ENCODE data around the gene MACO1.
"Not testable (repeated sequence)": the region's sequence is repeated elsewhere in the genome, so short reads cannot be mapped to it uniquely, and the experiment has no call there.

MACO1 gene, protein sequence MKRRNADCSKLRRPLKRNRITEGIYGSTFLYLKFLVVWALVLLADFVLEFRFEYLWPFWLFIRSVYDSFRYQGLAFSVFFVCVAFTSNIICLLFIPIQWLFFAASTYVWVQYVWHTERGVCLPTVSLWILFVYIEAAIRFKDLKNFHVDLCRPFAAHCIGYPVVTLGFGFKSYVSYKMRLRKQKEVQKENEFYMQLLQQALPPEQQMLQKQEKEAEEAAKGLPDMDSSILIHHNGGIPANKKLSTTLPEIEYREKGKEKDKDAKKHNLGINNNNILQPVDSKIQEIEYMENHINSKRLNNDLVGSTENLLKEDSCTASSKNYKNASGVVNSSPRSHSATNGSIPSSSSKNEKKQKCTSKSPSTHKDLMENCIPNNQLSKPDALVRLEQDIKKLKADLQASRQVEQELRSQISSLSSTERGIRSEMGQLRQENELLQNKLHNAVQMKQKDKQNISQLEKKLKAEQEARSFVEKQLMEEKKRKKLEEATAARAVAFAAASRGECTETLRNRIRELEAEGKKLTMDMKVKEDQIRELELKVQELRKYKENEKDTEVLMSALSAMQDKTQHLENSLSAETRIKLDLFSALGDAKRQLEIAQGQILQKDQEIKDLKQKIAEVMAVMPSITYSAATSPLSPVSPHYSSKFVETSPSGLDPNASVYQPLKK

DNA sequence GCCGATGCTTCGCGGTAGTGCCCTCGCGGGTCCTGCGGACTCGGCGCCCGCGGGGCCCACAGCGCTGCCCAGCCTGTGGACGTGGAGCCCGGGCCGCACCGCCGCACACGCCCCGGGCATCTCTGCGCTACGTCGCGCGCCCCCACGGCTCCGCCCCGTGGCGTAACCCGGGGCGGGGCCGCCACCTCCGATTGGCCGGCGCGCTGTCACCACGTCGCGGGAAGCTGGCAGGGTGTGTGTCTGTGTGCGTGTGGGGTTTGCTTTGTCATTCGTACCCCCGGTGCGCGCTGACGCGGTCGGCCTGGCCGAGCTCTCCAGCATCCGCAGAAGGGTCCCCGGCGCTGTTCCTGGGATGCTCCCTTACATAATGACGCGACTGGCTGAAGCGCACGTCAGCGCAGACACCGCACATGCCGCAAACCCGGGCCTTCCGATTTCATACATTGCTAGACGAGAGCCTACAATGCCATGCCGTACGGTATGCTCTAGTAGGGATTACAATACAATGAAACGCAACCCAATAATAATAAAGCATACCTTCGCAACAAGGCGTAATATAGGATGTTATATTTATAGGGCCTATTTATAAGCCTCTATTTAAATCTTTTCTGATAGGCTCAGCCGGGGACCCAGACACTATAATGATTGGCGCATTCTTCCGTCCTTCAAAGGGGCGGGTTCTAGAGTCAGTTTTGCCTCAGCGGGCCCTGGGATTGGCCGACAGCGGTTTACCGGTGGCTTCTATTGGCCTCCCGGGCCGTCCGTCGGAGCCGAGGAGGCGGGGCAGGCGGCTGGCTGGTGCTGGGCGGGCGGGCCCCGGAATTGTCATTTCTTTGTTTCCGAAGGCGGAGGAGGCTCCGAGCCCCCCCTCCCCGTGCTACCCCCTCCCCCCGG, at the start of gene MACO1:
Gene MACO1, plus strand, starts transcription at position 825 of the 894 bp plus-strand sequence. CDS start 202 bp downstream, outside the sequence.
- peak; percentile 92 for DNase-seq (ENCODE audit: low read depth)

DNA sequence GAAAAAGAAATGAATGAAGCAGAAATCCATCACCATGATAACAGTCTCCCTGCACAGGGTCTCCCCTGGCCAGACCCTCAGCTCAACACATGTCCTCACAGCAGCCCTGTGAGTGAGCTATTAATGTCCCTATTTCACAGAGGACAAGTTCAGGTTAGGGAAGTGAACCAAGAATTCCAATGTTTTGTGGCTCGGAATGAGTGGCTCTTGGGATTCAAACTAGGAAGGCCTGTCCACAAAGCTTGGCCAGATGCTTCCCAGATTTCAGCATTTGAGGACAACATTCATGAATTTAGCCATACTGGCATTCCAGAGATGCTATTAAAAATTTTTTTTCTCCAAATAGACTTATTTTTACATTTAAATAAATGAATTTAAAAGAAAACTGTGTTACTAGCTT, 48.2 kb upstream of the MACO1 start:
- not testable (repeated sequence) for DNase-seq (ENCODE audit: low read depth)

DNA sequence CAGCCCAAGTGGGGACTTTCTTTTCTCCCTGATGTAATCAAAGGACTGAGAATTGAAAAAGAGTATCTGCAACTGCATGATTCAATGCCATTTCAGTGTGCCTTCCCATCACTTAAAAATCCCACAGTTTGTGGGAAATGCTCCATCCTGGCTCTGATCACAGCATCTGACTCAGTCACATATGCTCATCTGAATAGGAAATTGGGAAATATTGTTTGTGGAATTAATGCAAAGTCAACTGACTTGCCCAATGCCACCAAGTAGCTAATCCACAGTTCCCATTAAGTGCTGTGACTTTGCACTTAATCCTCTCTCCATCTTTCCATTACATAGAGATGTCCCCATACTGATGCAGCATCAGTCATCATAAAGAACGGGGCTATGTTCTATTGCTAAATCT, 47.6 kb upstream of the MACO1 start:
- peak; percentile 61 for DNase-seq (ENCODE audit: low read depth)

DNA sequence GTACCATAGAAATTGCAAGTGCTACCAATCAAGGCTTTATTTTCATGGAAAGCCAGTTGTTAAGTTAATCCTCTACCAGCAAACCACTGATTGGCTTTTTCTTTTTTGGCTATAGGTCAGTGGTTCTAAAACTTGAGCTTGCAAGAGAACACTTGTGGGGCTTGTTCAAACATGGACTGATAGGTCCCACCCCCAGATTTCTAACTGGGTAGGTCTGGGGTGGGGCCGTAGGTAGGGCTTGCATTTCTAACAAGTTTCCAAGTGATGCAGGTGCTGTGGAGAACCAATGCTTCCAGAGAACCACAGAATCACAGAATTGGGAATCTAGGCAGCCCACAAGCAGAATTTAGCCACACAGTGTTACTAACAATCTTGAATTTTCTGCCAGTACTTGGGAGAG, 46.8 kb upstream of the MACO1 start:
- not testable (repeated sequence) for DNase-seq (ENCODE audit: low read depth)

DNA sequence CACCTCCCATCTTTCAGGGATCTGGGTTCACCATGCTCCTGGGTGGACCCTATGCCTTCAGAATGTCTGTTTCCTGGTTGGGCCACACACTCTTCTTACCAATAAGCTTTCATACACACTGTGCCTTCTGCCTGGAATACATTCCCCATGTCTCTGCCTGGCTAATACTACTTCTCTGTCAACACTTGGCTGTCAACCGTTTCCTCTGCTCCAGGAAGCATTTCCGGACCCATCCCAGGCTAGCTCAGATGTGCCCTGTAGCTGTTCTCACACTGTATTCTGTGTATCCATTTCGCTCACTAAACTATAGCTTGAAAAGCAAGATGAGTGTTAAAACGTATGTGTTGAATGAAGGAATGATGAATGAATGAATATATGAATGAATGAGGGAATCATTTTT, 43.6 kb upstream of the MACO1 start:
- not testable (repeated sequence) for DNase-seq (ENCODE audit: low read depth)

DNA sequence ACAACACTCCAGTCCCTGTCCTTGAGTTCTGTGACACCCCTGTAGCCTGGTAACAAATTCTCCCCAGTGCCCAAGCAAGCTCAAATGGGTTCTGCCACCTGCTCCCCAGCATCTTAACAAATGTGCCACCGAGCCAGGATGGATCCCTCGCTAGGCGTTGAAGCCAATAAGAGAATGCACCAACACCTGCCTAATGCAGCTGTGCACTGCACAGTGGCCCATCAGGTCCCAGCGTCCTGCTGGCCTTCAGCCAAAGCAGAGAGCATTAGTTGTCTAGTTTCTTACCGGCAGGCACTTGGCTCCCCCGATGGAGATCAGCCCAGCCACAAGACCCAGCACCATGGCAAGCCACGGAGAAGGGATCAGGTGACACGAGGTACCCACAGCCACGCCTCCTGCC, 42.0 kb upstream of the MACO1 start:
- not testable (repeated sequence) for DNase-seq (ENCODE audit: low read depth)

DNA sequence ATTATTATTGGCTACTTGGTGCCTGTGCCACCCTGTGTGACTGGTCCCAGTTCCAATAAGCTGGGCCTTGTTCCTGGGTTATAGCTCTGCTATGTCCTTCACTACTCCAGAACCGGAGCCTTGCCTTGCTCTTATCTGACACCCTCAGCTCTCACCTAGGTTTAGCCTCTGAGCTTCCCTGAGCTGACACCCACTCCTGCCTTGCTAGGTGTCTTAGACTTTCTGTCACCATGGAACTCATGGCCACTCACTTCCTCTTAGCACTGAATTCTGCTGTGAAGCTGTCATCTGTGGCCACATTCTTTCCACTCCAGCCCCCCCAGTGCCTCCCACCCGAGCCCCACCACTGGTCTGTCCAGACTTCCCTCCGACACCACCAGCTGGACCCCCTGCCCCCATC, 41.0 kb upstream of the MACO1 start:
- DNase-seq (ENCODE audit: low read depth) = not testable (repeated sequence)

DNA sequence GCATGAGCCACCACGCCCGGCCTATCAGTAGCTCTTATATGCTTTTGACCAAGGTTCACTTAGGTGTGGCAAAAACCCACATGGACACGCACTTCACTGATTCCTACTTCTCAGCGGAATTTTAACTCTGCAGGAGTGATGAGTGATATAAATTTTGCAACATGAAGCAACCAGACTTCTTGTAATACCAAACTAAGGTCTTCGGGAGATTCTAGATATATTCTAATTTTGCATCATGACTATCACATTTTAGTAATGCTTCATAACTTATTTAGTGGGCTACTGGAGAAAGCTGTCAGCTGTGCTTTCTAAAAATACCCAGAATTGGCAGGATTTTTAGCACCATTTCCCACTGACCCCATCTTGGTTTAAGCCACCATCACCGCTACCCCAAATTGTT, 37.9 kb upstream of the MACO1 start:
- no peak for DNase-seq (ENCODE audit: low read depth)

DNA sequence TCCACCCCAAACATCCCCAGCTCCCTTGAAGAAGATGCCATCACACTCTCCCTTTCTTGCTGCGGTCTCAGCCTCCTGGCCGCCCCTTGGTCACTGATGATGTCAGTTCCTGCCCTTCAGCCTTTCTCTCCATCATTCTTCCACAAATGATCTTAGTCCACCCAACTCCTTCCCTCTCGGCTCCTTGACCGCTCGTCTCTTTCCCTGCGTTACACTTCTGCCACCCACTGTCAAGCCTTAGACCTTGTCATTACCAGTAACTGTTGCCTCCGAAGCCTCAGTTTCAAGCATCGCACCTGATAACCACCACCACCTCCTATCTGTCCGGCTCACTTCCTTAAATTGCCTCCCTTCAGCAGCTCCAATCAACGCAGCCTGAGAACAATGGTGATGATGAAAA, 33.1 kb upstream of the MACO1 start:
- DNase-seq (ENCODE audit: low read depth) = not testable (repeated sequence)

DNA sequence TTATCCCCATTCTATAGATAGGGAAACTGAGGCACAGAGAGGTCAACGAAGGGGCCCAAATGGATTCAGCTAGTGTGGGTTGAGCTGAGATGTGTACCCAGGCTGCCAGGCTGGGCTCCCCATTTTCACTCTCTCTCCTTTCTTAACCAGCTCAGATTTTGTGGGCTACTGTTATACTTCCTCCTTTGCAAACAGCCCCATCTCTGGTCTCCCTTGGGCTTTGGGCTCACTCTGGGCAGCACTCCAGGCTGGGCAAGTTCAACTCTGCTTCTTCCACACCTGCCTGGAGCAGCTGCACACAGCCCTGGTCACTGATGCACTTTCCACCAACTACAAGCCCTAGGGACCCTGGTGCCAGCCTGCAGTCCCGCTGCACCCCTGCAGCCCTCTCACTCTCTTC, 32.6 kb upstream of the MACO1 start:
- DNase-seq (ENCODE audit: low read depth) = not testable (repeated sequence)

DNA sequence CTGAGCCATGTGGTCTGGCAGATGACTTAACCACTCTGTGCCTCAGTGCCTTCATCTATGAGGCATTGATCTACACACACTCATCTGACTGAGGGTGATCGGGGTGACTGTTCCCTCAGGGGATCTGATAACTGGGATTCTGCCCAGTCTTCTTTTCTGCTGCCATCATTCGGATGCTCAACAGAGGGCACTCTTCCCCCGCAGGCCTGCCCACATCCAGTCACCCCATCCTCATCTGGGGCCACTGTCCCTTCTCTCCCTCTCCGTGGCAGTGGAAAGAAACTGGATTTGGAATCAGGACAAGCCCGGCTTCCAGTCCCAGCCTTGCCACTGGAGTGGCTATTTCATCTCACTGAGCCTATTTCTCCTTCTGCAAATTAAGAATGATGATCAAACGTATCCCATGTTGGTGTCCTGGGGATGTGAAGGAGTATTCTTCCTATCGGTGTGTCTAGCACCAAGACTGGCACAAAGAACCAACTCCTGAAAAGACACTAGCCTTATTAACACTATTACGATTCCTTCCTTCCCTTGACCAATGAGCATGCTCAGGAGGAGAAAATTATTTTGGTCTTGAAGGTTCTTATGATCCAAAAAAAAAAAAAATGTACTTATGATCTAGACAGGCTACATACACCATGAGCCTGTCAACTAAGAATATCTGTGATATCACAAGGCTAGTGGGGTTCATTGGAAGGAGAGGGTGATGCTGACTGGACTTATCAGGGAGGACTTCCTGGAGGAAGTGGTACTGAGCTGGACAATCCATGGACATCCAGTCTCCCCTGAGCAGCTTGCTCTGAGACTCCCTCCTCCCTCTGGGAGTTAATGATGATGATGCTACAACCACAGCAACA, 27.5 kb upstream of the MACO1 start:
- not testable (repeated sequence) for DNase-seq (ENCODE audit: low read depth)

DNA sequence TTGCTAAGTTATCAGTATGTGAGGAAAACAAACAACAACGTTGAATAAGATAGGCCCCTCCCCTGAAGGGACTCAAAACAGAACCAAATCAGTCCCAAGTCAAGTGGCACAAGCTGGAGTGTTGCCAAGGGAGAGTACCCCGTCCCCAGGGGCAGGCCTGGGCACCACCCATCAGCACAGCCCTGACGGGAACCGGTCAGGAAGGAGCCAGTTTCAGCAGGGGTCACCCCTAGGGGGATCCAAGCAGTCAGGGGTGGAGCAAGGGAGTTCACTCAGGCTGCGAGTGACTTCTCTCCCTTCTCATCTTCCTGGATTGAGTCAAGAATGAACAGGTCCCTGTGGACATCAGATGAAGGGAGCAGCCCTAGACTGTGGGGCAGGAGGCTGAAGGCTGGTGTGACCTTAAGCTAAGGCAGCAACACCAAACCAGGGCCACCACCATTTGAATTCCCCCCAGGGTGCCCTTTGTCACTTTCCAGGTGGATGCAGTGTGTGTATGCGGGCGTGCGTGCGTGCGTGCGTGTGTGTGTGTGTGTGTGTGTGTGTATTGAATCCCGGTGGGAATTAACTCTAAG, 24.9 kb upstream of the MACO1 start:
- not testable (repeated sequence) for DNase-seq (ENCODE audit: low read depth)

DNA sequence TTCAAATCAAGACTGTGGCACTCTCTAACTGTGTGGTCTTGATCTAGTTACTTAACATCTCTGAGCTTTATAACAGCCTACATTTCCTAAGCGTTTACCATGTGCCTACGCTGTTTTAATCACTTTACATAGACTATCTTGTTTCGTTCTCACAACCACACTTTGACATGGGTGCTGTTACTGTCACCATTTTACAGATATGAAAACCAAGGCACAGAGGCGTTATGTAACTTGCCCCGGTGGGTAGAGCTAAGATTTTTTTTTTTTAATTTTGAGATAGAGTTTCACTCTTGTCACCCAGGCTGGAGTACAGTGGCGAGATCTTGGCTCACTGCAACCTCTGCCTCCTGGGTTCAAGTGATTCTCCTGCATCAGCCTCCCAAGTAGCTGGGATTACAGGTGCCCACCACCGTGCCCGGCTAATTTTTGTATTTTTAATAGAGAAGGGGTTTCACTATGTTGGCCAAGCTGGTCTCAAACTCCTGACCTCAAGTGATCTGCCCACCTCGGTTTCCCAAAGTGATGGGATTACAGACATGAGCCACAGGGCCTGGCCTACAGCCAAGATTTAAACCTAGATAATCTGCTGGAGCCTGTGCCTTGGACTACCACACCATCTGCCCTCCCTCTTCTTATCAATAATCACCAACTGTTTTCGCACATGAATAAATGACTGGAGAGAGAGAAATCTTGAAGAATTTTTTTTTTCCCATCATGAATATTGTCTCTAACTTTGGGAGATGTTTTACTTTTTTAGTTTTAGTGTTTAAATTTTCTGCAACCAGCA, 20.9 kb upstream of the MACO1 start:
- DNase-seq (ENCODE audit: low read depth) = not testable (repeated sequence)

DNA sequence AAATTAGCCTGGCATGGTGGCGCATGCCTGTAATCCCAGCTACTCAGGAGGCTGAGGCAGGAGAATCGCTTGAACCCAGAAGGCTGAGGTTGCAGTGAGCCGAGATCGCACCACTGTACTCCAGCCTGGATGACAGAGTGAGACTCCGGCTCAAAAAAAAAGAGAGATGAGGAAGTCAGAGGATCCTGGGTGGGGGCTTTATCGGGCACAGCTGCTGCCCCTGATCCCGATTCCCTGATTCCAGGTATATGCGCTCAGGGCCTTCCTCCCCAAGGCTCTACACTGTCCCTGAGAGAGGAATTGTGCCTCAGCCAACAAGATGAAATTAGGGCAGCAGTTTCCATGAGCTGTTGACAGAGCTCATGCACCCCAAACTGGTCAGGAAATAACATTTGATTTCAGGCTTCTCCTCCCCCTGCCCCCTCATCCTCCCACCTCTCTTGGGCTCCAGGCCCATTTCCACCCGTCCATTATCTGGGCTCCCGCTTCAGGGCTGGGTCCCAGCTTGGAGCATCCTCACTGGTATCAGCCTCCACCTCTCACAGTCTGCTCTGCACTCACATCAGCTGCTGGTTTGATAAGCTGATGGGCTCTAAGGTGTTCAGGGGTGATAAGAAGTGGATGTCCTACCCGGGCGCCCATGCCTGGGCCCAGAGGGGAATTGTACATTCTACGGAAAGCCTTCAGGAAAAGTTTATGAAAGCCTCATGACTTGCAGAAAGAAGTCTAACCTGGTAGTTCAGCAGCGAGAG, 17.6 kb upstream of the MACO1 start:
- not testable (repeated sequence) for DNase-seq (ENCODE audit: low read depth)

DNA sequence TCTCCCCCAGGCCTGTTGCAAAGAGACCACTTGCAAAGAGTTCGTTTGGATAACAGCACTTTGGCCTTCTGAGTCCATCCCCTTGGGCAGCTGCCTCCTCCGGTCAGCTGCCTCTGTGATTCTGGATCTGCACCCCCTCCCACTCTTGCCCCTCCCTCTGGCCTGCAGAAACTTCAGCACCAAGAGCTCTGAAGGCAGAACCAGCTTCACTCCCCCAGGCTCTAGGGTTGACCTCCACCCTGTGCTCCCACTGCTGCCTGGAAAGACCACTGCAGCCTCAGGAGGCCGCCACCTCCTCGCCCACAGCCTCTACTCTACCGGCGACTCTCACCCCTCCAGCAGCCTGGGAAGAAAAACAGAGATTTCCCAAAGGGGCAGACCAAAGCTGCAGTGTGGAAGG, 16.5 kb upstream of the MACO1 start:
- DNase-seq (ENCODE audit: low read depth) = not testable (repeated sequence)

DNA sequence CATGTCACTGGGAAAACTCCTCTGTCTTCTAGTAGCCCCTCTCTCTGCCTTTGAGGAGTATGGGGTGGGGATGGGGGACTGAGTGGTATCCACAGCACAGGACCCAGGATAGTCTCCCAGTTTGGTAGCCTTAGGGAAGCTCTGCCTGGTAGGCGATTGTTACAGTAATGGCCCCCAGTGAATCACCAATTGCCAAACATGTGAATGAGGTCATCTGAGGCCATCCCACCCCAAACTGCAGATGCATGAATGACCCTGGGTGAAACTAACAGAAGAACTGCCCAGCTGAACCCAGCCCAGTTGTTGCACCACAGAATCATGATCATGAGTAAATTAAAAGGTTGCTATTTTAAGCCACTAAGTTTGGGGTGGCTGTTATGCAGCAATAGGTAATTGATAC, 16.1 kb upstream of the MACO1 start:
- not testable (repeated sequence) for DNase-seq (ENCODE audit: low read depth)

DNA sequence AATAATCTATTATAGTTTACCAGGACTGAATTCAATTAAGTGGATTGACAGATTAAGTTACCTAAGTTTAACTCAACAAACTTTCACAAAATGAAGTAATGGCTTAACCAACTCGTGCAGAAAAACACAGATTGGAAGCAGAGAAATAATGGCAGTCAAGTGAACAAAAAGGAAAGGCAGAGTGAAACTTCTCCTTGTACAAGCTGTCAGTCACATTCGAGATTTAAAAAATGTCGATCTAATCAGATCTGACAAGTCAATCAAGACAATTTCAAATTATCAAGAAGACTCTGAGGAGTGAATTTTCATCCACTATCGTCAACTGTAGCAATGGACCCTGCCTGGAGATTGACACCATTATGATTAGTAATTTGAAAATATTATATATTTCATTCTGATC, 13.4 kb upstream of the MACO1 start:
- DNase-seq (ENCODE audit: low read depth) = not testable (repeated sequence)

DNA sequence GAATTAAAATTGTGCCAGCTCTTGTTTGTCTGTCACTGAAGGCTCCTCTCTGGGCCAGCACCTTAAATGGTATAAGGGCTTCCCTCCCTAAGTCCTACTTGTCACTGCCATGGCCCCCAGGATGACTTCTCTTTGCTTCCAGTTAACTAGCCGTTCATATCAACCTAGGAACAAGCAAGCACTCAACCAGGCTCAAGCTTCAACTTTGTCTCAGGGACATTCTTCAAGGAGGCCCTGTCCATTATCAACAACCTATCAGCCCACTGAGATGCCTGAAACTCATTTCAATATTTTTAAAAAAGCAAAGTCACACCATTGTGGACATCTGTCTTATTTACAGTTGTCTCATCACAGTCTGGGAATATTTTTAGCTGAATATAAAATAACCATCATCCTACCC, 11.4 kb upstream of the MACO1 start:
- not testable (repeated sequence) for DNase-seq (ENCODE audit: low read depth)

DNA sequence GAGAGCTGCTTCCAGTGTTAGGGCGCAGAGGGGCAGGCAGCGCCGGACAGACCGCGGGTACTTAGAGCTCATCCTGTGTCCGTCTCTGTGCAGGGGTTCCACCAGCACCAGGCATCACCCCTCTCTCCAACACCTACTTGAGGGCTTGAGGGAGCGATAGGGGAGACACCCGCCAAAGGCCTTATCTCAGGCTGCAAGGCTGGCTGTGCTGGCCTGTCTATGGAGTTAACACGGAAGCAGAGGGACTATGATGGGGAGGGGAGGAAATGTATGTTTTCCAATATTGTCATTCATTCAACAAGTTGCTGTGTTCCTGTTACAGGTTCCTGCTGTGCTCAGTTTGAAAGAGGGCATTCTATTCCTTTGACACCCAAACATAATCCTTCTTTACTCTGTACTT, 10.0 kb upstream of the MACO1 start, which contains the start of gene RHCE:
Gene RHCE, minus strand, starts transcription at position 111 of the 400 bp plus-strand sequence. Its CDS starts 39 bp downstream, at position 72.
- not testable (repeated sequence) for DNase-seq (ENCODE audit: low read depth)
